ENCODE measurements around the gene SH3GLB1. TPM values are rescaled to one million over a fixed set of nuclear protein-coding genes. Genes with fewer than 3 reads are reported as not detected.

SH3GLB1 gene
- total RNA-seq, 1 experiment from 2014 or later = 13.5 TPM

DNA sequence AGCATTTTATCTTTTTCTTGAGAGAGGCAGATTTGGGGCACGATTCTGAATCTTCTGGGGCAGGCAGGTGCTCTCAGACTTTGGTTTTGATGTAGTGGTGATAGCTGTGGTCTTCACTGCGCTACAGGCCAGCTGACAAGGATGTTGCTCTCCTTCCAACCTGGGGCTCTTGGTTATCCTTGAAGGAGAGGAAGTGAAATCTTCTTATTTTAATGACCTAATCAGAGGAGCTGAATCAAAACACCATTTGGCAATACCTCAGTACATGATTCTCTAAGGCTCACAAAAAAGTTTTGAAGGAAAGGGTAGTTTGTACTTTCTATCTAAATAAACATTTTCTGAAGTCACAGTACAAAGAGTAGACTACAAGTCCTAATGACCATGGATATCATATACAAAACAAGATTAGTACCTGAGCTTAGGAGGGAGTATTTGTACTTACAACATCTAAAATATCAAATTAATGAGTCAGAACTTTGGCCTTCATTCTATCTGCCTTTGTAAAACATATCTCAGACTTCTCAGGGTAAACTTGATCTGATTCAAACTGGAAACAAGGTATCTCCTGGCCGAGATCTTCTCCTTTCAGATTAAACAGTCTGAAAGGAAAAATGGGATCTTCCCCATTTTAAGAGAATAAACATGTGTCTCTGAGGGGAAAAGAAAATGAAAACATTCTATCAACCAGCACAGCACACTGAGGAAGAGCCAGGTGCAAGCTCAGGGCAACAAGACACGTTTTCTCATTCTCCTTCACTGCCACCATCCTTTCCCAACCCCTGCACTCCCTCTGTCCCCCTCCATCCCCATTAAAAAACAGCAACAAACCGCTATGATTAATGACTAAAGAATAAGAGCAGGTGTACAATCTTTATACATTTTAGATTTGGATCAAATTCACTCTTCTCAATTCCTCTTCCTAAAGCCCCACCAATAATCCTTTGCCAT, 69.2 kb downstream of the SH3GLB1 start:
- no peak for DNase-seq (ENCODE audit: low spot score)

GRCh38 chr1:86774305-86775295, 70.2 kb downstream of the SH3GLB1 start:
- DNase-seq (ENCODE audit: low spot score) = peak; percentile 59

DNA sequence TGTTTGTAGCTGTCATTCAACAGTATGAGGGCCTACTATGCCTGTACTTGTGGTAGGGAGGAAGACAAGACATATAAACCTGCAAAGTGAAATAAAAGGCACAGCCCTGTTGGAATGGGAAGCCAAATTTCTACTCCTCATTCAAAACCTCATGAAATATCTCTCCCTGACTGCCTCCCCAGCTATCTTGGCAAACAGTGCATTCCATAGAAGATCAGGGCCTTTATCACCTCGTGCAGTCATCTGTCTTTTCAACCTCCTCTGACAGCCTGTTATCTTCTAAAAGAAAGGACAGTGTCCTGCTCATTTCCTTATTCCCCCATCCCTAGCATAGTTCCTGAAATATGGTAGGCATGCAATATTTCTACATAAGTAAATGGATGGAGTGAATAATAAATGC, 71.0 kb downstream of the SH3GLB1 start:
- no peak for DNase-seq (ENCODE audit: low spot score)

GRCh38 chr1:86776108-86776507, 71.7 kb downstream of the SH3GLB1 start:
- DNase-seq (ENCODE audit: low spot score) = no peak

DNA sequence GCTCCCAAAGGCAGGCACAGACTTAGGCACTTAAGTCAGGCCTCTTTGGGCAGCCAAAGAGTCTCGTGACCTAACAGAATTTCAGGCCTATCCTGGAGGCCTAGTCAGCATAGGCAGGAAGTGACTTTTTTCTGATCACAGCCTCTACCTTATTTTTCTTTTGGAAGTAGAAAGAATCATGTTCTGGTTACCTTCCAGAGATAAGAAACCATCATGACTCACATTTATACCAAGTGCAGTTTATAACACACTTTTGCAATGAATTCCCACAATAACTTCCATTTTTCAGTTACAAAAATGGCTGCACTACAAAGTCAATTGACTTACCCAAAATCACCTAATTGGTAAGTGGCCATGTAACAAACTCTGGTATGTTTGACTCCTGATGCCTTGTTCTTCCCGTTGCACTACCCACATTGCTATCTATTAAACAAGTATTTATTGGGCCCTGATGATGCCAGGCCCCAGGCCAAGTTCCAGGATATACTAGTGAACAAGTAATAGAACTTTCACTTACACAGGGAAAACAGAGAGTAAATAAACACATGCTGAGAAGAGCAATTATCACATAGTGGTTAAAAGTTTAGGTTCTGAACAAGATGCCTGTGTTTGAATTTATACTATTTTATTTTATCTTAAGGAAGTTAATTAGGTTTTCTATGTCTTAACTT, 74.3 kb downstream of the SH3GLB1 start:
- DNase-seq (ENCODE audit: low spot score) = peak; percentile 11

DNA sequence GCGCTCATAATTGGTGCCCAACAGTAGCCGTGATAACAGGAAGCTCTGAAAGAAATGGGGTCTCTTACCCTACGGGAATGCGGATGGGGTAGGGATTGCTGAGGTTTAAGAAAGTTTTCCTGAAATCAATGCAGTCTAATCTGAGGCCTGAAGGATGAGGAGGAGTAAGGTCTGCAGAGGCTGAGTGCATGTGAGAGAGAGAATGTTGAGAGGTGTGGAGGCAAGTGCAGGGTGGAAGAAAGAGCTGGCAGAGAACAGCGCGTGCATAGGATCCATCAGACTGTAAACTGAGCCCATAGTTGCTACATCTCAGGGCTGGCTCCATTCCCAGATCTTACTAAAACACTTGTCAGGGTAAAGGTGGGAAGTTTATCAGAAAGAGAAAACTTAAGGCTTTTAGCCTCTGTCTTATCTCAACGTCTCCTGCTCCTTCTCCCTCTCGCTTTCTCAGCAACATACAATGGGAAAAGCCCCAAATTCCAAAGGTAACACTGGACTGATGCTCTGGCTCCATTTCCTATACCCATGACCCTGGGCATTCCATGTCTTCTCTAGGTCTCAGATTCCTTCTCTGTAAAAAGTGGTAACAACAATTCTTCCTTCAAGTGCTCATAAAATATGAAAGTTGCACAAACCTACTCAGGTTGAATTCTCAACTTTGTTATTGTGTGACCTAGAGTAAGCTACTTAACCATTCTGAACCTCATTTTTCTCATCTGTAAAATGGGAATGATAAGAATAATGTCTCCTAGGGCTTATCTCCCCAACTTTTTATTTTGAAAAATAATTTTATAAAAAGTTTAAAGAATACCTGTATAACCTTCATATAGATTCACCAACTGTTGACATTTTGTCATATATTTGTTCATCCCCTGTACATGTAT, 75.2 kb downstream of the SH3GLB1 start:
- peak; percentile 27 for DNase-seq (ENCODE audit: low spot score)

DNA sequence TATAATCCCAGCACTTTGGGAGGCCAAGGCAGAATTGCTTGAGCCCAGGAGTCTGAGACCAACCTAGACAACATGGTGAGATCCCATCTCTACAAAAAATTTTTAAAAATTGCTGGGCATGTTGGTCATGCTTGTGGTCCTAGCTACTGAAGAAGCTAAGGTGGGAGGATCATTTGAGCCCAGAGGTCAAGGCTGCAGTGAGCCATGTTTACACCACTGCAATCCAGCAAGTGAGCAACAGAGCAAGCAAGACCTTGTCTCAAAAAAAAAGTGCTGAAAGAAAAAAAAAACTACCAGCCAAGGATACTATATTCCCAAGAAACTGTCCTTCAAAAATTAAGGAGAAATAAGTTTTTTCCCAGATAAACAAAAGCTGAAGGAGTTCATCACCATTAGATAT, 78.1 kb downstream of the SH3GLB1 start:
- no peak for DNase-seq (ENCODE audit: low spot score)

DNA sequence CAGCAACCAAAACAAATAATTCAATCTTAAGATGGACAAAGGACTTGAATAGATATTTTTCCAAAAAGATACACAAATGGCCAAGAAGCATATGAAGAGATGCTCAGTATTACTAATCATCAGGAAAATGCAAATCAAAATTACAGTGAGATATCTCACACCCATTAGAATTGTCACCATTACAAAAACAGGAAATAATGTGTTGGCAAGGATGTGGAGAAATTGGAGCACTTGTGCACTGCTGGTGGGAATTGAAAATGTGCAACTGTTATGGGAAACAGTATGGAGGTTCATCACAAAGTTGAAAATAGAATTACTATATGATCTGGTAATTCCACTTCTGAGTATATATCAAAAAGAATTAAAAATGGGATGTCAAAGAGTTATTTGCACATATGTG, 83.2 kb downstream of the SH3GLB1 start:
- DNase-seq (ENCODE audit: low spot score) = no peak

GRCh38 chr1:86788300-86789206, 84.2 kb downstream of the SH3GLB1 start:
- DNase-seq (ENCODE audit: low spot score) = peak; percentile 68

DNA sequence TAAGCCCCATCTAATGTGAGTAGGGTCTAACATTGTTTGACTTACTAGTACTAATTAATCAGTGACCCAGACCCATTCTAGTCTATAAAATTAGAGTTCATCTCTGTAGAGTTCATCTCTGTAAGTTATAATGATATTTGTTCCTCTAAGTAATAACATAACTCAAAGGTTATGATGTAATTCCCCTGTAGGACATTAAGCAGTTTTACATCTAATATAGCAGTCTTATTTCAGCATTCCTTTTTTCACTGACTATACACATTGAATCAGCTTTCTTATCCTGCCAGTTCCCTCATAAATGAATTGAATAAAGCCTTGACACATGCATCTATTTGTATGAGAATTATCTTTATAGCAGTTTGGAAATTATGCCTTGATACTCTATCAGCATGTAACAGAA, 90.9 kb downstream of the SH3GLB1 start:
- no peak for DNase-seq (ENCODE audit: low spot score)

Other genes with a start within 250 kb of the SH3GLB1 start
- gene CLCA1, start 235.6 kb upstream of the SH3GLB1 start, total RNA-seq (2014; rRNA removed; shearing (Covaris generic)) = not detected in 2 replicates
- gene CLCA4, start 157.5 kb upstream of the SH3GLB1 start, total RNA-seq (2014; rRNA removed; shearing (Covaris generic)) = not detected in 2 replicates
- 140 and 223 TPM in 2 replicates for gene SELENOF, start 209.6 kb downstream of the SH3GLB1 start, total RNA-seq (2014; rRNA removed; shearing (Covaris generic))
- 14.2 and 17.6 TPM in 2 replicates for gene HS2ST1, start 210.1 kb downstream of the SH3GLB1 start, total RNA-seq (2014; rRNA removed; shearing (Covaris generic))